AG09309 (cell line): ENCODE results near the gene DIP2C.

Experiments
- DNase-seq: peaks from one replicate; pipeline ENCODE4 v3.0.0-alpha.2; 2010; ENCODE audit warnings: low read depth
- H3K4me3 ChIP-seq: 2 replicates; pipeline ENCODE4 v1.5.1; 2011; ENCODE audit warnings: mild to moderate bottlenecking, low read depth, low read length, moderate library complexity; ENCODE audit not compliant: control insufficient read depth
- CTCF ChIP-seq: IDR thresholded peaks from 2 replicates; pipeline ENCODE4 v1.5.1; 2011; ENCODE audit warnings: mild to moderate bottlenecking, low read depth, low read length, inconsistent platforms; ENCODE audit not compliant: insufficient read depth, control insufficient read depth; ENCODE audit errors: missing control alignments

Gene DIP2C

GRCh38 chr10:260819-261429 is 428.5 kb downstream of the DIP2C start:
- no peak for DNase-seq
- TF ChIP-seq CTCF = no peak
- H3K4me3 ChIP-seq = no peak overlapping the region

DNA sequence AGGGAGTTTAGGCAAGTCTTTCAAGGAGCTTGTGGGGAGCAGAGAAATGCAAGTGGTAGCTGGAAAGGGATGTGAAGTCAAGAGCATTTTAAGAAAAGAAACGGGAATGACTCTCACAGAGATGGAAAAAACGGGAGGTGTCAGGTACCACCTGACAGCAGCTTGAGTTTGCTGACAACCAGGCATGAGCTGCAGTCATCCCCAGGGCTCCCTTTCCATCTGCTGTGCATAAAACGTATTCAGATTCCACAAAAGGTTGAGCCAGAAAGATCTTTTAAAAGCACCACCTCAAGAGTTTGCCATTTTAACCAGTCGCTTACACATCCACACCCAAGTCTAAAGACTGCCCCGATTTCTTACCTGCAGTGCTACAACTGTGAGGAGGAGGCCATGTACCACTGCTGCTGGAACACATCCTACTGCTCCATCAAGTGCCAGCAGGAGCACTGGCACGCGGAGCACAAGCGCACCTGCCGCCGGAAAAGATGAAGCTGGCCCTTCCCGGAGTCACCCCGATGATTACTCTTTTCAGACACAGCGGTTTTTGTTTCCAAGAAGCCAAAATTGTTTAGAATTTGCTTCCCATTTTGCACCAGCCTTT is 437.4 kb downstream of the DIP2C start:
- DNase-seq = no peak
- TF ChIP-seq CTCF = no peak
- no peak overlapping the region for H3K4me3 ChIP-seq

DNA sequence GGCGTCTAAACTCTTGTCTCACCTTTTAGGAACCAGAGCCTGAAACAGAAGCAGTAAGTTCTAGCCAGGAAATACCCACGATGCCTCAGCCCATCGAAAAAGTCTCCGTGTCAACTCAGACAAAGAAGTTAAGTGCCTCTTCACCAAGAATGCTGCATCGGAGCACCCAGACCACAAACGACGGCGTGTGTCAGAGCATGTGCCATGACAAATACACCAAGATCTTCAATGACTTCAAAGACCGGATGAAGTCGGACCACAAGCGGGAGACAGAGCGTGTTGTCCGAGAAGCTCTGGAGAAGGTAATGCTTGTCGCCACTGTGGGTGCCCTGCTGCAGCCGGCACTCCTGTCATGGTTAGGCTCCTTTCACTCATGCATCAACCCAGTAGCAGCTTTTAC is 441.2 kb downstream of the DIP2C start:
- no peak overlapping the region for H3K4me3 ChIP-seq
- no peak for DNase-seq
- no peak for TF ChIP-seq CTCF

GRCh38 chr10:247480-247879 is 442.0 kb downstream of the DIP2C start:
- DNase-seq = no peak
- TF ChIP-seq CTCF = no peak
- H3K4me3 ChIP-seq = no peak overlapping the region

- no peak for TF ChIP-seq CTCF
- no peak overlapping the region for H3K4me3 ChIP-seq
- DNase-seq = no peak
These were observed 443.0 kb downstream of the DIP2C start for GRCh38 chr10:246431-246830.

GRCh38 chr10:244227-244626 is 445.2 kb downstream of the DIP2C start:
- no peak overlapping the region for H3K4me3 ChIP-seq
- TF ChIP-seq CTCF = no peak
- no peak for DNase-seq
